Measurements from ENCODE around the gene PDE6B. TPM values are rescaled to one million over a fixed set of nuclear protein-coding genes. Genes with fewer than 3 reads are reported as not detected.

Gene PDE6B
- total and polyA plus RNA-seq, 10 donors: 4.4 to 19.8 (median 11.8) TPM

- peak; percentile 58 for DNase-seq
- Histone ChIP-seq H3K4me3 (no peak overlapping the region), H3K36me3 (no peaks in the 10 kb centered on the region), H3K4me1 (no peaks in the 10 kb centered on the region), H3K27me3 (replicated peaks in 1 of 7) (peaks cover 0 to 55% (median 0%) of the 10 kb centered on the region in 7 donors), H3K27ac (no peak overlapping the region), H3K9me3 (no peaks in the 10 kb centered on the region)
- no peak for TF ChIP-seq POLR2A (IDR thresholded peaks at IDR 0.05)
- TF ChIP-seq CTCF (IDR thresholded peaks at IDR 0.05 in 8 of 11, conservative IDR thresholded peaks at IDR 0.05 in 3 of 11): no peak
- no peak for TF ChIP-seq POLR2AphosphoS5 (IDR thresholded peaks at IDR 0.05)
- WGBS, 5 donors: 92 to 96% (median 94%) methylated on average over 13 to 39 of the region's 39 CpGs
- intact Hi-C loops (cut with DNase I; ENCODE audit: low total_unique reads): no loop called here
These were observed 323 bp downstream of the PDE6B start for GRCh38 chr4:625631-626161.

GRCh38 chr4:626201-627091 lies 1.1 kb downstream of the PDE6B start:
- Histone ChIP-seq H3K36me3 (no peaks in the 10 kb centered on the region), H3K27me3 (replicated peaks in 1 of 7) (peaks cover 0 to 55% (median 0%) of the 10 kb centered on the region in 7 donors), H3K4me1 (no peaks in the 10 kb centered on the region), H3K4me3 (no peak overlapping the region), H3K9me3 (peaks cover 0 to 2% (median 0%) of the 10 kb centered on the region in 8 donors), H3K27ac (no peak overlapping the region)
- DNase-seq: peak; percentile 64
- 74 to 88% (median 80%) methylated on average over 16 to 20 of the region's 20 CpGs for WGBS, 5 donors
- intact Hi-C loops (cut with DNase I; ENCODE audit: low total_unique reads): no loop called here
- TF ChIP-seq POLR2AphosphoS5 (IDR thresholded peaks at IDR 0.05) (no peak), POLR2A (IDR thresholded peaks at IDR 0.05) (no peak), CTCF (IDR thresholded peaks at IDR 0.05 in 8 of 11, conservative IDR thresholded peaks at IDR 0.05 in 3 of 11) (no peak)

GRCh38 chr4:627347-628125 lies 2.2 kb downstream of the PDE6B start:
- no peaks in the 10 kb centered on the region for H3K4me1 ChIP-seq
- 74 to 85% (median 79%) methylated on average over 12 to 14 of the region's 15 CpGs for WGBS, 5 donors
- no peaks in the 10 kb centered on the region for H3K36me3 ChIP-seq
- H3K27me3 ChIP-seq (replicated peaks in 1 of 7): peaks cover 0 to 55% (median 0%) of the 10 kb centered on the region in 7 donors
- TF ChIP-seq CTCF (IDR thresholded peaks at IDR 0.05 in 8 of 11, conservative IDR thresholded peaks at IDR 0.05 in 3 of 11) (no peak), POLR2AphosphoS5 (IDR thresholded peaks at IDR 0.05) (no peak), POLR2A (IDR thresholded peaks at IDR 0.05) (no peak)
- DNase-seq: peak; percentile 56
- H3K4me3 ChIP-seq: no peak overlapping the region
- intact Hi-C loops (cut with DNase I; ENCODE audit: low total_unique reads): no loop called here
- H3K27ac ChIP-seq: no peak overlapping the region
- H3K9me3 ChIP-seq: peaks cover 0 to 10% (median 0%) of the 10 kb centered on the region in 8 donors
